Hematopoietic multipotent progenitor cell treated with erythropoietin and hydrocortisone succinate and interleukin-3 and kit ligand, for 4 days (in vitro differentiated cells): Measurements from ENCODE around the gene LIX1L.
"Not testable (repeated sequence)": the region's sequence is repeated elsewhere in the genome, so short reads cannot be mapped to it uniquely, and the experiment has no call there.

ENCODE experiments used
- DNase-seq: peaks from one replicate; pipeline ENCODE4 v3.0.0-alpha.2; 2015

LIX1L gene

DNA sequence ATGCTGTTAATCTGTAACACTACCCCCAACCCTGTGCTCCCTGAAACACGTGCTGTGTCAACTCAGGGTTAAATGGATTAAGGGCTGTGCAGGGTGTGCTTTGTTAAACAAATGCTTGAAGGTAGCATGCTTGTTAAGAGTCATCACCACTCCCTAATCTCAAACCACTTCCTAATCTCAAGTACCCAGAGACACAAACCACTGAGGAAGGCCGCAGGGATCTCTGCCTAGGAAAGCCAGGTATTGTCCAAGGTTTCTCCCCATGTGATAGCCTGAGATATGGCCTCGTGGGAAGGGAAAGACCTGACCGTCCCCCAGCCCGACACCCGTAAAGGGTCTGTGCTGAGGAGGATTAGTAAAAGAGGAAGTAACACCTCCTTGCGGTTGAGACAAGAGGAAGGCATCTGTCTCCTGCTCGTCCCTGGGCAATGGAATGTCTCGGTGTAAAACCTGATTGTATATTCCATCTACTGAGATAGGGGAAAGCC, 25.3 kb downstream of the LIX1L start:
- peak; percentile 88 for DNase-seq

- DNase-seq = no peak
Observed at GRCh38 chr1:145927916-145928643, 29.7 kb downstream of the LIX1L start.

- peak; percentile 99 for DNase-seq
Observed at GRCh38 chr1:145927063-145927886, 30.5 kb downstream of the LIX1L start, which contains the start of gene RBM8A. RBM8A (minus strand) TSS chr1:145927484; CDS start chr1:145927426, 58 bp downstream.

DNA sequence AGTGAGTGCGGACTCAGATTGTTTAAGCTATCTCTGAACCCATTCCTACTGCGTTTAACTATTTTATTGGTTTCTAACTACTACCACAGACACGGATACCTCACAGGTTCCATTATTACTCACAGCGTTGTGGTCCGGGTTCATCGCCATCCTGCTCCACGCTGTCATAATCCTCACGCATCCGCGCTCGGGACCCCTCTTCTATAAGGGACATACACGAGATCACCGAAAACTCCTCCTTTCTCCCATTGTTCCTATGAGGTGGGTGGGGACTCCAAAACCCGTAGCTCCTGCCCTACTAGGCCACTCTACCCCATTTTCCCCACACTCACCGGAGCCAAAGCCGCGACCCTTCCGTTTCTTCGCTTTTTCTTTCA, 31.1 kb downstream of the LIX1L start:
- DNase-seq = no peak

GRCh38 chr1:145922266-145922665, 35.6 kb downstream of the LIX1L start:
- peak; percentile 29 for DNase-seq

GRCh38 chr1:145920297-145920696, 37.5 kb downstream of the LIX1L start:
- DNase-seq = not testable (repeated sequence)

GRCh38 chr1:145918992-145919939, 38.6 kb downstream of the LIX1L start:
- DNase-seq = peak; percentile 73

DNA sequence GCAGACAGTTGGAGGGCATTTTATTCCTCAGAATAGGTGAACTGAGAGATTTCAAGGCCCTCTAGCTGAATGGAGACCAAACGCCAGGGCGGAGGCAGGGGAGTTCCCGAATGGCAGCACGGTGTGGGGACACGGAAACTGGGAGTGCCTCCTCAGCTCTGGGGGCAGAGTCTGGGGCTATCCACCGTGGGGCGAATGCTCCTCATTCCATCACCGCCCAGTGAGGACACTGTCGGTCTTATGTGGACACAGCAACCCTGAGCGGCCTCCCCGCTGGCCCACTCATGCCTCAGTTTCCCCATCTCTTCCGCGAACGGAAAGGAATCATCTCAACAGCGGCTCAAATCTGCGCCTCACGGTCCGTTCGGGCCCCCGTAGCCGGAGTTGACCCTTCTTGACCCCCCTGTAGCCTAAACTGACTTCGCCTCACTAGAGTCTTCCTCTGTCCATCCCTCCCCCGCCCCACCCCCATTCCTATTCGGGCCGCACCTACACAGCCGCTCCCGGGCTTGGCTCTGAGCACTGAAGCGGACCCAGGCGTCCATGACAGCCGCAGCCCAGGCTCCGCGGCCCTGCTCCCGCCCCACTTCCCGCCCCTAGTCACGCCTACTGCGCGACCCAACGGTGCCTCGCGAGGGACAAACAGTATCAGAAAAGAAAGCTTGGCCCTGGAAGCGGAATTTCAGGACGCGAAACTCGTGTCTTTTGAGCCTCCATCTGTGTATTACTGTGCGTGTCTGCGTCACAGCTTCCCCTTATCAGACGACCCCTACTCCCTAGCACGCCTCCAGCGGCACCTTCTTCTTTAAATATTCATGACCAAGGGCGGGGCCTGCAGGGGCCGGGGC, 39.4 kb downstream of the LIX1L start, which contains the start of gene PEX11B:
TSS of gene PEX11B (minus strand) at position 574 of the 848 bp plus-strand sequence. CDS start at position 545, 29 bp downstream.
- DNase-seq = peak; percentile 98

DNA sequence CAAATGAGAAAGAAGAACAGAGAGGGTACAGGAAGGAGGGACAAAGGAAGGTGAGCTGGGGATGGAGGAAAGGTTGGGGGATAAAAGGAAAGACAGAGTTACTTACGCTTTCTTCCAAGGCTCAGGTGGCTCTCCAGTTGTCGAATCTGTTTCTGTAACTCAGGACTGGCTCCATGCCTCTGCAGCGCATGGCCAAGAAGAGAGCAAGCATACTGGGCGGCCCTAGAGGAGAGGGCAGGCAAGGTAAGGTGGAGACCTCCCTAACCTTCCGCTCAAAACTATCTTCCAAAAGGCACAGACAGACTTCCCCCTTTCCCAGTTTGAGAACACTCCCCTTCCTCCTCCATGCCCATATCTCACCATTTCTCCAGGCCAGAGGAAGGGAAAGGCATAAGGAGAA, 40.2 kb downstream of the LIX1L start:
- DNase-seq = no peak

- no peak for DNase-seq
Observed at GRCh38 chr1:145916745-145917144, 41.1 kb downstream of the LIX1L start.

- no peak for DNase-seq
Observed at GRCh38 chr1:145912128-145912641, 45.6 kb downstream of the LIX1L start.

GRCh38 chr1:145908653-145909052, 49.2 kb downstream of the LIX1L start:
- no peak for DNase-seq

DNA sequence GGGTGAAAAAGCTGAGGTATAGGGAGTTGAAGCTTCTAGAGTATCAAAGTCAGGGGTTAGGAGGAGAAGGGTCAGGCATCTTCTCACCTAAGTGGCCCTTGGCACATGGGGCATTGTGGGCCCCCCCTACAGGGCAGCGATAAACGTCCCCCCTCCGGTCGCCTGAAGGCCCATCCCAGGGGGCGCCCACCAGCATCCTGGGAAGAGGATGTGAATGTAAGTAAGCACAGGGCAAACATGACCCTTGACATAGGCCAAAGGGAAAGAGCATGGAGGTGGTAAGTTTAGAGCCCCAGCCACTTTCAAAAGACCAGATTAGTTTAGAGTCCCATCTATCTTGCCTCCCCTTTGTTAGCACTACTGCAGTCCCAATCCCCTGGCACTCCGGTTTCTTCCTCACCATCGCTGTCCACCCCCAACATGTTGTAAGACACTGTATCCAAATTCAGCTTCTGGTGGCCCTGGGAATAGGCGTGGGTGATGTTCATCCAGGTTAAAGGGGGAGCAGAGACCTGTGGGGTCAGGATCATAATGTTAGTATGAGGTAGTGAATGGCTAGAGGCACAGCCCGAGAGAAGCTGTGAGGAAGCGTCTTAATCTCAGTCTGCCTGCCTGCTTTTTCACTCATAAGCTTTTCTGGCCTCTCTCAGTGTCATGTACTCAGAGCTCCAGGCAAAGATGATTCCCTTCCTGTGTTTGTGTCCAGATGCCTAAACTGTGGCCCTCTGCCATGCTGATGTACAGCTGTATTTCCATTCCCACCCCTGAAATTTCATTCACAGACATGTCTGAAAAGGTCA, 50.7 kb downstream of the LIX1L start:
- no peak for DNase-seq

GRCh38 chr1:145901312-145902021, 56.4 kb downstream of the LIX1L start:
- no peak for DNase-seq

GRCh38 chr1:145898756-145899155, 59.1 kb downstream of the LIX1L start:
- no peak for DNase-seq

GRCh38 chr1:145897969-145898368, 59.8 kb downstream of the LIX1L start:
- DNase-seq = no peak

DNA sequence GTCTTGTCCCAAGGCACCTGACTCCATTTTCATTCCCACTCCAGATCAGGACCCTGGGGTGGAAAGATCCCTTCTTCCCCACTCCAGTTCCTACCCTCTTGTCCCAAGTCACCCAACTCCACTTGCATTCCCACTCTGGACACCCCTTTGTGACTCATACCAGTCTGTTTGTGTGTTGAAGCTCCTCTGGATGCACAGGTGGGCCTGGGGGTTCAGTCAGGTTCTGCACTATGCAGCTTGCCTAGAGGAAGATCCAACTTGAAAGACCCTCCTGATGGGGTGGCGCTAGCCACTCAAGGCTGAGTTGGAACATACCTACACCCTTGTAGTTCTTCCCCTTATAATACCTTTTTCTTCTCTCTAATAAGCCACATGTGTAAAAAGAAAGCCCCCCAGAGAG, 62.3 kb downstream of the LIX1L start:
- DNase-seq = no peak

DNA sequence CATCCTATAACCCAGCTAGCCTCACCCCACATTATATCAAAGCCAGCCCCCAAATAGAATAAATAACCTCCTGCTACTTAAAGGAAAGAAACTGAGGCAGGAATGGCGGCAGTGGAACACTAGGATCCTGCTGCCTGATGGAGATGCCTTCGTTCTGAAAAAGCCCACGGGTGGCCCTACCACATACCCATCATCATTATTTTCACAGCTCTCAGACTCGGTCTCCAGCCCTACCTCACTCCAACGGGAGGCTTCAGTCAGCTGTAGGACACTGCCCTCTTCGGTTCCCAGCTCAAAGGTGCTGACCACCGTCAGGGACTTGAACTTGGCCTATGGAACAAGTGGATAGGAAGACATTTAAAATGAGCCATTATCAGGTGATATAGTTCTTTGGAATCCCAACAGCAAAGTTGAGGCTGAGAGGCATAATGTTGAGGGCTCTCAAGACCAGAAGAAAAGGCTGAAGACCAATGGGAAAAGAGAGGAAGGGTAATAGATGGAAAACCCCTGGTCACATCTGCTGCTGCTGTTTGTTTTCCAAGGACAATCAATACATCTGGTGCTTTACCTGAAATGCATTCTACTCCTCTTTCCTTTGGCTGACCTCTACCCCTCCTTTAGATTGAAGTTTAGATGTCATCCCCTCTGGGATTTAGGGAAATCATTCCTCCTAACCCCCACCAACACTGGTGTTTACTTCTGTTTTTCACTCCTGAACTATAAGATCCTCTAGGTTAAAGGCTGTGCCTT, 64.3 kb downstream of the LIX1L start:
- DNase-seq = no peak

DNA sequence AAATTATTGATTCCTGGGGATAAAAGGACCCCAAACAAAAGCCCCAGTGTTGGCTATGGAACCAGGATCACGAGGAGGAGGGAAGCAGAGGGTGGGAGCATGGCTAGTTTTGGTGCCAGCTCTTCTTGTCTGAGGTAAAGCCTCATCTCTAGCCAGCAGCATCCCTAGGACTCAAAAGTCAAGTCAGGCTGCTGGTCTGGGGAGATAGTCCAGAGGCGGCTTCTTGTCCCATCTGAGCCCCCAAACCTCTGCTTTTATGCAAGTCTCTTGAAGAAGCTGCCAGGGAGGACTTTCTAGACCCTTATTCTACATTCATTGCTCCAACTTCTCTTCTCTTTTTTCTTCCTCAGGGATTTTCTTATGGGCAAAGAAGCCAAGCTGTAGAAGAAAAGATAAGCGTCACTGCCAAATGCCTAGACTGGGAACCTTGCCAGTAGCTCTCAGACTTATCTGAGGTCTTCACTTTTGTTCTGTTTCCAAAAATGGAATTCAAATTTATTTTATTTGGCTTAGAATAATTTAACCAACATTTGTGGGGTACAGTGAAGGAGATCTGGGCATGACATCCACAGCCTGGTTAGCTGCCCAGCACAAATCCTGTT, 65.2 kb downstream of the LIX1L start:
- peak; percentile 90 for DNase-seq
